ENCODE results near the gene EEF1AKMT1. TPM values are rescaled to one million over a fixed set of nuclear protein-coding genes. Genes with fewer than 3 reads are reported as not detected.

EEF1AKMT1 gene
- total and polyA plus RNA-seq, 2 experiments from 2014 or later, result 3.2 to 7.6 TPM

GRCh38 chr13:20789665-20790064 is 15.9 kb upstream of the EEF1AKMT1 start:
- Histone ChIP-seq H3K4me3 (no peak overlapping the region), H3K9me2 (ENCODE audit: insufficient read depth) (no peaks in the 10 kb centered on the region), H3K4me2 (no peak overlapping the region), H4K20me1 (replicated peaks; ENCODE audit: insufficient read depth) (no peaks in the 10 kb centered on the region), H3K36me3 (ENCODE audit: insufficient read depth) (peaks cover 22% of the 10 kb centered on the region; the same call in 1 of the 2 replicates), H3F3A (replicated peaks; ENCODE audit: low read depth) (no peaks in the 10 kb centered on the region), H3K27ac (ENCODE audit: low read depth) (no peak overlapping the region), H2AFZ (no peak overlapping the region), H3K79me2 (replicated peaks; ENCODE audit: insufficient read depth) (no peaks in the 10 kb centered on the region), H3K4me1 (ENCODE audit: insufficient read depth) (no peaks in the 10 kb centered on the region), H3K27me3 (ENCODE audit: insufficient read depth) (no peaks in the 10 kb centered on the region)
- no peak overlapping the region for H3K4me3 Mint-ChIP-seq
- H3K27ac Mint-ChIP-seq, result no peak overlapping the region
- no peaks in the 10 kb centered on the region for H3K9me3 Mint-ChIP-seq
- H3K27me3 Mint-ChIP-seq (ENCODE audit: insufficient read depth, low read depth, poor library complexity), result peaks cover 3% of the 10 kb centered on the region
- H3K4me1 Mint-ChIP-seq, result no peaks in the 10 kb centered on the region
- DNase-seq (ENCODE audit: low spot score) (no peak), ATAC-seq (no peak)
- TF ChIP-seq JUNB (IDR thresholded peaks at IDR 0.05; ENCODE audit: unreplicated experiment), result no peak
- TF ChIP-seq EZH2phosphoT487 (IDR thresholded peaks at IDR 0.05; ENCODE audit: unreplicated experiment), result no peak
- H3K36me3 Mint-ChIP-seq (ENCODE audit: low read depth), result peaks cover 40% of the 10 kb centered on the region

- Histone ChIP-seq H3K27ac (ENCODE audit: low read depth) (no peak overlapping the region), H3K4me3 (no peak overlapping the region), H3K4me2 (no peak overlapping the region), H3K4me1 (ENCODE audit: insufficient read depth) (no peaks in the 10 kb centered on the region), H3K27me3 (ENCODE audit: insufficient read depth) (no peaks in the 10 kb centered on the region), H3K79me2 (replicated peaks; ENCODE audit: insufficient read depth) (no peaks in the 10 kb centered on the region), H2AFZ (no peak overlapping the region), H3K9me2 (ENCODE audit: insufficient read depth) (no peaks in the 10 kb centered on the region), H3K36me3 (ENCODE audit: insufficient read depth) (peaks cover 18% of the 10 kb centered on the region; the same call in 1 of the 2 replicates), H3F3A (replicated peaks; ENCODE audit: low read depth) (no peaks in the 10 kb centered on the region), H4K20me1 (replicated peaks; ENCODE audit: insufficient read depth) (no peaks in the 10 kb centered on the region)
- no peak for TF ChIP-seq EZH2 (IDR thresholded peaks at IDR 0.05; ENCODE audit: low read depth, unreplicated experiment)
- TF ChIP-seq ZNF462 (CRISPR knock-in tag; IDR thresholded peaks at IDR 0.05), result no peak
- TF ChIP-seq JUNB (IDR thresholded peaks at IDR 0.05; ENCODE audit: unreplicated experiment), result no peak
- no peak for TF ChIP-seq NANOG (IDR thresholded peaks at IDR 0.05; ENCODE audit: borderline replicate concordance)
- no peak for TF ChIP-seq ZNF114 (CRISPR knock-in tag; IDR thresholded peaks at IDR 0.05)
- no peak for TF ChIP-seq EZH2phosphoT487 (IDR thresholded peaks at IDR 0.05; ENCODE audit: unreplicated experiment)
- TF ChIP-seq, protein P1, sequence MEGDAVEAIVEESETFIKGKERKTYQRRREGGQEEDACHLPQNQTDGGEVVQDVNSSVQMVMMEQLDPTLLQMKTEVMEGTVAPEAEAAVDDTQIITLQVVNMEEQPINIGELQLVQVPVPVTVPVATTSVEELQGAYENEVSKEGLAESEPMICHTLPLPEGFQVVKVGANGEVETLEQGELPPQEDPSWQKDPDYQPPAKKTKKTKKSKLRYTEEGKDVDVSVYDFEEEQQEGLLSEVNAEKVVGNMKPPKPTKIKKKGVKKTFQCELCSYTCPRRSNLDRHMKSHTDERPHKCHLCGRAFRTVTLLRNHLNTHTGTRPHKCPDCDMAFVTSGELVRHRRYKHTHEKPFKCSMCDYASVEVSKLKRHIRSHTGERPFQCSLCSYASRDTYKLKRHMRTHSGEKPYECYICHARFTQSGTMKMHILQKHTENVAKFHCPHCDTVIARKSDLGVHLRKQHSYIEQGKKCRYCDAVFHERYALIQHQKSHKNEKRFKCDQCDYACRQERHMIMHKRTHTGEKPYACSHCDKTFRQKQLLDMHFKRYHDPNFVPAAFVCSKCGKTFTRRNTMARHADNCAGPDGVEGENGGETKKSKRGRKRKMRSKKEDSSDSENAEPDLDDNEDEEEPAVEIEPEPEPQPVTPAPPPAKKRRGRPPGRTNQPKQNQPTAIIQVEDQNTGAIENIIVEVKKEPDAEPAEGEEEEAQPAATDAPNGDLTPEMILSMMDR (conservative IDR thresholded peaks at IDR 0.05; ENCODE audit: low read depth in 2 of 2), result no peak
- peaks cover 39% of the 10 kb centered on the region for H3K36me3 Mint-ChIP-seq (ENCODE audit: low read depth)
- no peak overlapping the region for H3K4me3 Mint-ChIP-seq
- no peaks in the 10 kb centered on the region for H3K9me3 Mint-ChIP-seq
- H3K27me3 Mint-ChIP-seq (ENCODE audit: insufficient read depth, low read depth, poor library complexity), result no peaks in the 10 kb centered on the region
- H3K27ac Mint-ChIP-seq, result no peak overlapping the region
- no peak for DNase-seq (ENCODE audit: low spot score)
- H3K4me1 Mint-ChIP-seq, result no peaks in the 10 kb centered on the region
- ATAC-seq, result no peak
These were observed 14.6 kb upstream of the EEF1AKMT1 start for GRCh38 chr13:20788312-20788711.

All from GM23338 (cell line).